Hepatocyte (in vitro differentiated cells): ENCODE results near the gene NCOR1.

Experiments used
- CTCF ChIP-seq: fragments of 200-600 bp; sonication (generic); IDR thresholded peaks from 2 replicates; pipeline ENCODE4 v1.5.1; 2016; ENCODE audit warnings: antibody characterized with exemption, mild to moderate bottlenecking; ENCODE audit not compliant: poor library complexity
- EZH2 ChIP-seq: fragments of 200-600 bp; sonication (generic); IDR thresholded peaks from 2 replicates; pipeline ENCODE4 v1.6.1; 2016; ENCODE audit warnings: antibody characterized with exemption, mild to moderate bottlenecking, borderline replicate concordance
- EZH2phosphoT487 ChIP-seq: fragments of 200-600 bp; sonication (generic); IDR thresholded peaks from one replicate; pipeline ENCODE4 v1.6.1; 2018; ENCODE audit warnings: antibody characterized with exemption, mild to moderate bottlenecking, low read depth, moderate library complexity; ENCODE audit not compliant: unreplicated experiment, severe bottlenecking

GRCh38 chr17:16141685-16142084 lies 73.6 kb downstream of the NCOR1 start:
- TF ChIP-seq EZH2phosphoT487 (no peak), EZH2 (no peak), CTCF (no peak)
